ENCODE data around the gene JAKMIP1.

DNA sequence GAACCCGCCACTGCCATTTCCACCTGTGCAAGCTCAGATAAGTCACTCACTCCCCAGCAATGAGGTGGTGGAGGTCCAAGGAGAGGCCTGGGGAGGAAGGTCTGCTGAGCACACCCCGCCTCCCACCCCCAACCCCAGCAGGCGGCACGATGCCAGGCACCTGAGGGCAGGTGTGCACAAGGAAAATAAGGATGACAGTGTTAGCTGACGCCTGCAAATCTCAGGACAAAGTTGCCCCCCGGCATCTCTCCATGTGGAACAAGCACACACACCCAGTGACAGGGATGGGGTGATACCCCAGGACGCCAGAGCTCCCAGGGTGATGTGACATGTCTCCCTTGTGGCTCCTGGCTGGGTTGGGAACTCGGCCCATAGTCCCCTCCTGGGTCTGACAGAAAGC lies 9.9 kb downstream of the JAKMIP1 start:
- TF ChIP-seq, protein P1, sequence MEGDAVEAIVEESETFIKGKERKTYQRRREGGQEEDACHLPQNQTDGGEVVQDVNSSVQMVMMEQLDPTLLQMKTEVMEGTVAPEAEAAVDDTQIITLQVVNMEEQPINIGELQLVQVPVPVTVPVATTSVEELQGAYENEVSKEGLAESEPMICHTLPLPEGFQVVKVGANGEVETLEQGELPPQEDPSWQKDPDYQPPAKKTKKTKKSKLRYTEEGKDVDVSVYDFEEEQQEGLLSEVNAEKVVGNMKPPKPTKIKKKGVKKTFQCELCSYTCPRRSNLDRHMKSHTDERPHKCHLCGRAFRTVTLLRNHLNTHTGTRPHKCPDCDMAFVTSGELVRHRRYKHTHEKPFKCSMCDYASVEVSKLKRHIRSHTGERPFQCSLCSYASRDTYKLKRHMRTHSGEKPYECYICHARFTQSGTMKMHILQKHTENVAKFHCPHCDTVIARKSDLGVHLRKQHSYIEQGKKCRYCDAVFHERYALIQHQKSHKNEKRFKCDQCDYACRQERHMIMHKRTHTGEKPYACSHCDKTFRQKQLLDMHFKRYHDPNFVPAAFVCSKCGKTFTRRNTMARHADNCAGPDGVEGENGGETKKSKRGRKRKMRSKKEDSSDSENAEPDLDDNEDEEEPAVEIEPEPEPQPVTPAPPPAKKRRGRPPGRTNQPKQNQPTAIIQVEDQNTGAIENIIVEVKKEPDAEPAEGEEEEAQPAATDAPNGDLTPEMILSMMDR (IDR thresholded peaks at IDR 0.05) = no peak
- TF ChIP-seq POLR2A (IDR thresholded peaks at IDR 0.05) (no peak), EP300 (IDR thresholded peaks at IDR 0.05) (no peak)
